ENCODE results near the gene SLC35G4.
"Not testable (repeated sequence)": the region's sequence is repeated elsewhere in the genome, so short reads cannot be mapped to it uniquely, and the experiment has no call there.

SLC35G4 gene

DNA sequence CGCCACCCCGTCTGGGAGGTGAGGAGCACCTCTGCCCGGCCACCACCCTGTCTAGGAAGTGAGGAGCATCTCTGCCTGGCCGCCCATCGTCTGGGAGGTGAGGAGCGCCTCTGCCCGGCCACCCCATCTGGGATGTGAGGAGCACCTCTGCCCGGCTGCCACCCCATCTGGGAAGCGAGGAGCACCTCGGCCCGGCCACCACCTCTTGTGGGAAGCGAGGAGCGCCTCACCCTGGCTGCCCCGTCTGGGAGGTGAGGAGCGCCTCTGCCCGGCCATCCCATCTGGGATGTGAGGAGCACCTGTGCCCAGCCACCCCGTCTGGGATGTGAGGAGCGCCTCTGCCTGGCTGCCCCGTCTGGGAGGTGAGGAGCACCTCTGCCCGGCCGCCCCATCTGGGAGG lies 4.6 kb downstream of the SLC35G4 start:
- H3K4me2 ChIP-seq (ENCODE audit: low read depth, low read length); H3K27me3 ChIP-seq (replicated peaks; ENCODE audit: insufficient read depth, low read length); DNase-seq; H3K36me3 ChIP-seq (replicated peaks; ENCODE audit: insufficient read depth, low read length); H4K20me1 ChIP-seq (ENCODE audit: insufficient read depth, low read length); H3K79me2 ChIP-seq (ENCODE audit: low read length); H3K9me2 ChIP-seq (replicated peaks; ENCODE audit: insufficient read depth, low read length); H3K9me3 ChIP-seq (replicated peaks; ENCODE audit: insufficient read depth, low read length); H3F3A ChIP-seq (ENCODE audit: insufficient read depth, low read length); H3K4me3 ChIP-seq (ENCODE audit: low read length); H3K4me1 ChIP-seq (ENCODE audit: low read length); H2AFZ ChIP-seq (ENCODE audit: low read length); H3K9ac ChIP-seq (ENCODE audit: low read length); H3K27ac ChIP-seq (ENCODE audit: low read length): not testable (repeated sequence)

DNA sequence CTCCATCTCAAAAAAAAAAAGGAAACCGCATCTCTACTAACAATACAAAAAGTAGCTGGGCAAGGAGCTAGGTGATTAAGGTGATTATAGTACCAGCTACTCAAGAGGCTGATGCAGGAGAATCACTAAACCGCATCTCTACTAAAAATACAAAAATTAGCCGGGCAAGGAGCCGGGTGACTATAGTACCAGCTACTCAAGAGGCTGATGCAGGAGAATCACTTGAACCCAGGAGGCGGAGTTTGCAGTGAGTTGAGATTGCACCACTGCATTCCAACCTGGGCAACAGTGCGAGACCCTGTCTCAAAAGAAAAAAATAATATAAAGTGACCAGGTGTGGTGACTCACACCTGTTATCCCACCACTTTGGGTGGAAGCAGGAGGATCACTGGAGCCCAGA lies 5.6 kb downstream of the SLC35G4 start:
- H3K79me2 ChIP-seq (ENCODE audit: low read length); H3K4me1 ChIP-seq (ENCODE audit: low read length); H3K4me2 ChIP-seq (ENCODE audit: low read depth, low read length); H3K27ac ChIP-seq (ENCODE audit: low read length); H3K9me3 ChIP-seq (replicated peaks; ENCODE audit: insufficient read depth, low read length); H3K4me3 ChIP-seq (ENCODE audit: low read length); H4K20me1 ChIP-seq (ENCODE audit: insufficient read depth, low read length); H2AFZ ChIP-seq (ENCODE audit: low read length); H3K27me3 ChIP-seq (replicated peaks; ENCODE audit: insufficient read depth, low read length); H3K9me2 ChIP-seq (replicated peaks; ENCODE audit: insufficient read depth, low read length); H3F3A ChIP-seq (ENCODE audit: insufficient read depth, low read length); DNase-seq; H3K36me3 ChIP-seq (replicated peaks; ENCODE audit: insufficient read depth, low read length); H3K9ac ChIP-seq (ENCODE audit: low read length): not testable (repeated sequence)

- H3K4me2 ChIP-seq (ENCODE audit: low read depth, low read length); H3K36me3 ChIP-seq (replicated peaks; ENCODE audit: insufficient read depth, low read length); H2AFZ ChIP-seq (ENCODE audit: low read length); H4K20me1 ChIP-seq (ENCODE audit: insufficient read depth, low read length); H3K4me3 ChIP-seq (ENCODE audit: low read length); H3K27ac ChIP-seq (ENCODE audit: low read length); H3K9me2 ChIP-seq (replicated peaks; ENCODE audit: insufficient read depth, low read length); H3K27me3 ChIP-seq (replicated peaks; ENCODE audit: insufficient read depth, low read length); H3K4me1 ChIP-seq (ENCODE audit: low read length); H3K9me3 ChIP-seq (replicated peaks; ENCODE audit: insufficient read depth, low read length); H3K79me2 ChIP-seq (ENCODE audit: low read length); H3F3A ChIP-seq (ENCODE audit: insufficient read depth, low read length); DNase-seq; H3K9ac ChIP-seq (ENCODE audit: low read length): not testable (repeated sequence)
Observed at GRCh38 chr18:11647310-11647709, 37.9 kb downstream of the SLC35G4 start.

DNA sequence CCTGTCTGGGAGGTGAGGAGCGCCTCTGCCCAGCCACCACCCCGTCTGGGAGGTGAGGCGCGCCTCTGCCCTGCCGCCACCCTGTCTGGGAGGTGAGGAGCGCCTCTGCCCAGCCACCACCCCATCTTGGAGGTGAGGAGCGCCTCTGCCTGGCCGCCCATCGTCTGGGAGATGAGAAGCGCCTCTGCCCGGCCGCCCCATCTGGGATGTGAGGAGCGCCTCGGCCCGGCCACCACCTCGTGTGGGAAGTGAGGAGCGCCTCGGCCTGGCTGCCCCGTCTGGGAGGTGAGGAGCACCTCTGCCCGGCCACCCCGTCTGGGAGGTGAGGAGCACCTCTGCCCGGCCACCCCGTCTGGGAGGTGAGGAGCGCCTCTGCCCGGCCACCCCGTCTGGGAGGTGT lies 38.4 kb downstream of the SLC35G4 start:
- not testable (repeated sequence) for H3K79me2 ChIP-seq (ENCODE audit: low read length); H4K20me1 ChIP-seq (ENCODE audit: insufficient read depth, low read length); H3K4me3 ChIP-seq (ENCODE audit: low read length)

GRCh38 chr18:11649839-11650238 lies 40.4 kb downstream of the SLC35G4 start:
- no peak overlapping the region for H3K27ac ChIP-seq (ENCODE audit: low read length)
- H3K27me3 ChIP-seq (replicated peaks; ENCODE audit: insufficient read depth, low read length), result no peaks in the 10 kb centered on the region
- no peak for DNase-seq
- H3K9me3 ChIP-seq (replicated peaks; ENCODE audit: insufficient read depth, low read length), result no peaks in the 10 kb centered on the region
- no peaks in the 10 kb centered on the region for H3K4me1 ChIP-seq (ENCODE audit: low read length)
- H3K4me2 ChIP-seq (ENCODE audit: low read depth, low read length), result no peak overlapping the region
- no peak overlapping the region for H3K9ac ChIP-seq (ENCODE audit: low read length)
- no peaks in the 10 kb centered on the region for H3F3A ChIP-seq (ENCODE audit: insufficient read depth, low read length)
- TF ChIP-seq, protein P1, sequence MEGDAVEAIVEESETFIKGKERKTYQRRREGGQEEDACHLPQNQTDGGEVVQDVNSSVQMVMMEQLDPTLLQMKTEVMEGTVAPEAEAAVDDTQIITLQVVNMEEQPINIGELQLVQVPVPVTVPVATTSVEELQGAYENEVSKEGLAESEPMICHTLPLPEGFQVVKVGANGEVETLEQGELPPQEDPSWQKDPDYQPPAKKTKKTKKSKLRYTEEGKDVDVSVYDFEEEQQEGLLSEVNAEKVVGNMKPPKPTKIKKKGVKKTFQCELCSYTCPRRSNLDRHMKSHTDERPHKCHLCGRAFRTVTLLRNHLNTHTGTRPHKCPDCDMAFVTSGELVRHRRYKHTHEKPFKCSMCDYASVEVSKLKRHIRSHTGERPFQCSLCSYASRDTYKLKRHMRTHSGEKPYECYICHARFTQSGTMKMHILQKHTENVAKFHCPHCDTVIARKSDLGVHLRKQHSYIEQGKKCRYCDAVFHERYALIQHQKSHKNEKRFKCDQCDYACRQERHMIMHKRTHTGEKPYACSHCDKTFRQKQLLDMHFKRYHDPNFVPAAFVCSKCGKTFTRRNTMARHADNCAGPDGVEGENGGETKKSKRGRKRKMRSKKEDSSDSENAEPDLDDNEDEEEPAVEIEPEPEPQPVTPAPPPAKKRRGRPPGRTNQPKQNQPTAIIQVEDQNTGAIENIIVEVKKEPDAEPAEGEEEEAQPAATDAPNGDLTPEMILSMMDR (IDR thresholded peaks at IDR 0.05; ENCODE audit: low read length), result no peak
- TF ChIP-seq EZH2phosphoT487 (IDR thresholded peaks at IDR 0.05; ENCODE audit: low read length) (no peak), EZH2 (optimal IDR thresholded peaks at IDR 0.05; ENCODE audit: low read depth, low read length) (no peak)
- H3K36me3 ChIP-seq (replicated peaks; ENCODE audit: insufficient read depth, low read length), result no peaks in the 10 kb centered on the region
- no peaks in the 10 kb centered on the region for H4K20me1 ChIP-seq (ENCODE audit: insufficient read depth, low read length)
- H3K79me2 ChIP-seq (ENCODE audit: low read length), result no peaks in the 10 kb centered on the region
- H3K4me3 ChIP-seq (ENCODE audit: low read length), result no peak overlapping the region
- no peak overlapping the region for H2AFZ ChIP-seq (ENCODE audit: low read length)
- H3K9me2 ChIP-seq (replicated peaks; ENCODE audit: insufficient read depth, low read length), result no peaks in the 10 kb centered on the region

More for the DNA sequence above, 38.4 kb downstream of the SLC35G4 start:
- not testable (repeated sequence) for H3K36me3 ChIP-seq (replicated peaks; ENCODE audit: insufficient read depth, low read length); H3K27ac ChIP-seq (ENCODE audit: low read length); H3K4me1 ChIP-seq (ENCODE audit: low read length); H3K9ac ChIP-seq (ENCODE audit: low read length); H3F3A ChIP-seq (ENCODE audit: insufficient read depth, low read length); H3K9me2 ChIP-seq (replicated peaks; ENCODE audit: insufficient read depth, low read length); H3K9me3 ChIP-seq (replicated peaks; ENCODE audit: insufficient read depth, low read length); H3K27me3 ChIP-seq (replicated peaks; ENCODE audit: insufficient read depth, low read length); DNase-seq; H3K4me2 ChIP-seq (ENCODE audit: low read depth, low read length); H2AFZ ChIP-seq (ENCODE audit: low read length)
